MG63 (cell line): ENCODE results near the gene PTGR2. TPM values are rescaled to one million over a fixed set of nuclear protein-coding genes. Genes with fewer than 3 reads are reported as not detected.
"Not testable (repeated sequence)": the region's sequence is repeated elsewhere in the genome, so short reads cannot be mapped to it uniquely, and the experiment has no call there.

Experiments
- DNase-seq: peaks from one replicate; pipeline ENCODE4 v3.0.0-alpha.2; 2020
- H3K27me3 ChIP-seq: fragments of 250-450 bp; sonication (Bioruptor Pico); 2 replicates; pipeline ENCODE4 v1.5.1; 2020; ENCODE audit warnings: mild to moderate bottlenecking, moderate library complexity
- H3K36me3 ChIP-seq: fragments of 250-450 bp; sonication (Bioruptor Pico); 2 replicates; pipeline ENCODE4 v1.5.1; 2020; ENCODE audit warnings: mild to moderate bottlenecking, moderate library complexity
- H3K4me3 ChIP-seq: fragments of 250-450 bp; sonication (Bioruptor Pico); 2 replicates; pipeline ENCODE4 v1.5.1; 2020; ENCODE audit warnings: mild to moderate bottlenecking, moderate library complexity
- H3K9me3 ChIP-seq: fragments of 250-450 bp; sonication (Bioruptor Pico); 2 replicates; pipeline ENCODE4 v1.5.1; 2020; ENCODE audit warnings: mild to moderate bottlenecking, moderate library complexity
- total RNA-seq: library from RNA; depleted of rRNA; stranded (reverse); fragments of >200 nt; shearing (Covaris generic); gene quantifications from 2 replicates; pipeline ENCODE4 v1.2.3, GENCODE V29; 2014; ENCODE audit warnings: low replicate concordance

PTGR2 gene
- total RNA-seq, 1 experiment from 2014 or later = 4.8 TPM

DNA sequence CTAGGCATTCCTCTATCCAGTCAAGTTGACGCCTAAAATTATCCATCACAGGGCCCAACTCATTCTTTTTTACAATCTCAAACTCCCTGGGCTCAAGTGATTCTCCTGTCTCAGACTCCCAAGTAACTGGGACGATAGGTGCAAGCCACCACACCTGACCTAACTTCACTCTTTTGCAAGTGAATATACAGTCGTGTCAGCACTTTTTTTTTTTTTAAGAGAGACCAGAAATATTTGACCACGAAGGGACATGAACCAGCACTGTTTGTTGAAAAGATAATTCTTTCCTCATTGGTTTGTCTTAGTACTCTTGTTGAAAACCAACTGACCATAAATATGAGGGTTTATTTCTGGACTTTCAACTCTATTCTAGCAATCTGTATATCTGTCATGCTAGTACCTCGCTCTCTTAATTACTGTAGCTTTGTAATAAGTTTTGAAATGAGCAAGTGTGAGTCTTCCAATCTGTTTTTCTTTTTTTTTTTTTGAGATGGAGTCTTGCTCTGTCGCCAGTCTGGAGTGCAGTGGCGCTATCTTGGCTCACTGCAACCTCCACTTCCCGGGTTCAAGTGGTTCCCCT is 14.0 kb downstream of the PTGR2 start:
- H3K27me3 ChIP-seq = no peaks in the 10 kb centered on the region
- peaks cover 2% of the 10 kb centered on the region for H3K36me3 ChIP-seq
- no peak for DNase-seq
- no peaks in the 10 kb centered on the region for H3K9me3 ChIP-seq
- H3K4me3 ChIP-seq = no peak overlapping the region

GRCh38 chr14:73869754-73870153 is 18.1 kb downstream of the PTGR2 start:
- not testable (repeated sequence) for DNase-seq, H3K9me3 ChIP-seq, H3K36me3 ChIP-seq, H3K27me3 ChIP-seq, H3K4me3 ChIP-seq

- Histone ChIP-seq H3K4me3 (no peak overlapping the region), H3K36me3 (no peaks in the 10 kb centered on the region)
- no peak for DNase-seq
These were observed 19.0 kb downstream of the PTGR2 start for GRCh38 chr14:73870525-73871235.

DNA sequence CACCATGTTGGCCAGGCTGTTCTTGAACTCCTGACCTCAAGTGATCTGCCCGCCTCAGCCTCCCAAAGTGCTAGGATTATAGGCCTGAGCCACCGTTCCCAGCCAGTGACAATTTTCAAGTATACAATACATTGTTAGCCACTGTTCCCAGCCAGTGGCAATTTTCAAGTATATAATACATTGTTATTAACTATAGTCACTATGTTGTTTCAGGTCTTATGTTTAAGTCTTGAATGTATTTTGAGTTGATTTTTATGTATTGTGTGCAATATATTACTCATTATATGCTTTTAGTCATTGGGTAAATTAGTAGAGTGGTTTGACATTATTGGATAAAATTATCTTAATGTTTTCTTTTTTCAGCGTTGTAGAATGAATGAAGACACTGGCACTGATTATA is 22.0 kb downstream of the PTGR2 start:
- Histone ChIP-seq H3K4me3 (no peak overlapping the region), H3K9me3 (no peaks in the 10 kb centered on the region), H3K27me3 (no peaks in the 10 kb centered on the region), H3K36me3 (no peaks in the 10 kb centered on the region)
- DNase-seq = no peak

More at GRCh38 chr14:73870525-73871235, 19.0 kb downstream of the PTGR2 start:
- Histone ChIP-seq H3K9me3 (no peaks in the 10 kb centered on the region), H3K27me3 (no peaks in the 10 kb centered on the region)

- no peaks in the 10 kb centered on the region for H3K9me3 ChIP-seq
- DNase-seq = no peak
- H3K36me3 ChIP-seq = no peaks in the 10 kb centered on the region
- H3K4me3 ChIP-seq = no peak overlapping the region
- no peaks in the 10 kb centered on the region for H3K27me3 ChIP-seq
These were observed 26.2 kb downstream of the PTGR2 start for GRCh38 chr14:73877790-73878189.

- H3K36me3 ChIP-seq = no peaks in the 10 kb centered on the region
- H3K9me3 ChIP-seq = no peaks in the 10 kb centered on the region
- H3K27me3 ChIP-seq = no peaks in the 10 kb centered on the region
- no peak overlapping the region for H3K4me3 ChIP-seq
- DNase-seq = peak; percentile 65
These were observed 26.8 kb downstream of the PTGR2 start for GRCh38 chr14:73878436-73878835.

GRCh38 chr14:73879027-73879426 is 27.4 kb downstream of the PTGR2 start:
- Histone ChIP-seq H3K9me3 (no peaks in the 10 kb centered on the region), H3K36me3 (no peaks in the 10 kb centered on the region; the same call in 1 of the 2 replicates), H3K4me3 (no peak overlapping the region), H3K27me3 (no peaks in the 10 kb centered on the region)
- no peak for DNase-seq

DNA sequence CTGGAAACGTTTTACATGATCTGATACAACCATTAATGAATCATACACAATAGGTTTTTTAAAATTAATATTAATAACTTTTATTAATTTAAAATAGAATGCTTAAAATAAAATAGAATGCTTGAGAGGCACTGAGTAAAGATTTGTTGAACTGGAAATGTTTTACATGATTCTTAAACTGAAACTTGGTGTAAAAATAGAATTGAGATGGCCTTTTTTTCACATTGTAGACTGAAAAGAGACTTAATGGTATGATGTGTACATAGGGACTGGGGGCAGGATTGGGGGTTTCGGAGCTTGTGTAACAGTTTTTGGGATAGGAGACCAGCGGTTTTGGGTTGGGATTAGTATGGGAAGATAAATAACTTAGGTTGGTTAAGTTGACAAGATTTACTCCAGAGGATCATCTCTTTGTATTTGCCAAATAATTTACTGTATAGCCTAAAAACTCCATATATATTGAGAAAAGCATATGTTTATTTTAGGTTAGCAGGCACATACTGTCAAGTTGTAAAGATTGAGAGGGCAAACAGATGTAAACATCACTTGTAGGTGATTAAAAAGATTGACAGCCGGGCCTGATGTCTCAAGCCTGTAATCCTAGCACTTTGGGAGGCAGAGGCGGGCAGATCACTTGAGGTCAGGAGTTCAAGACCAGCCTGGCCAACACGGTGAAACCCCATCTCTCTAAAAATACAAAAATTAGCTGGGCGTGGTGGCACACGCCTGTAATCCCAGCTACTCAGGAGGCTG is 33.0 kb downstream of the PTGR2 start:
- no peak for DNase-seq
- H3K4me3 ChIP-seq = no peak overlapping the region
- no peaks in the 10 kb centered on the region; the same call in 1 of the 2 replicates for H3K36me3 ChIP-seq
- no peaks in the 10 kb centered on the region for H3K9me3 ChIP-seq
- no peaks in the 10 kb centered on the region for H3K27me3 ChIP-seq

DNA sequence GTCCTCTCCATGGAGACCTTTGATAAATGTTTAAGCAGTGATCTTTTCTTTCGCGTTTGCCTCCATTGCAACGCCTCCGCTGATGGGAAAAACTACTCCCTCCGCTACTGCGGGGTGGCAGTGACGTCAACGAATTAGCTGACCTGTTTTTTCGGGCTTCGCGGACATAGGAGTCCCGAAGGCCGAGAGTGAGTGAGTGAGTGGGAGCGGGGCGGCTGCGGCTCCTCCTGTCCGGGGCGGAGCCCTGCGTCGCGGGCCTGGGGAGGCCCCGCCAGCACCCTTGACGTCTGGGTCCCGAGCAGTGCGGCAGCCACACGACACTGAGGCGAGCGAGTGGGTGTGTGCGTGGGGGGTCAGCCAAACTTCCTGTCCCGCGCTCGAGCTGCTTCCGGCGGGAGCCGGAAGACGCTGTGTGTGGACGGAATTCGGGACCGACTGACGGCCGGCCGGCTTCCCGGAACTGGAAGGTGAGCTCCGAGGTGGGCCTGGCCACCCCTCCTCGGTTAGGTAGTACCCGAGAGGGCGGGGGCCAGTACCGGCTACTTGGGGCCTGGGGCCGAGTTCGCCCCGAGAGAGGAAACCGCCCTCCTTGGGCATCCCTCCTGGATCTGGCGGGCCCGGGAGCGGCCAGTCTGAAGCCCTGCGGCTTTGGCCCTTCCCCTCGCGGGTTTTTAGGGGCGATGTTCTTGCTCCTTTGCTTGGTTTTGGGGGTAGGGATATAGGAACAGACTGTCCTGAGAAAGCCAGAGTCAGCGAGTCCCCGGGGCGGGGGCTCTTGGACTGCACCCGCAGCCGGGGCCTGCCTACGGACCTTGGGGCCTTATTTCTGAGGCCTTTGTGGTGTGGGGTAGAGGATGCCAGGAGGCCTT is 35.1 kb downstream of the PTGR2 start, which contains the start of gene ZNF410:
Gene ZNF410, plus strand, starts transcription at position 411 of the 869 bp plus-strand sequence. CDS start 5,317 bp downstream, outside the sequence.
- peak within 1 kb of the TSS; percentile 66 for H3K4me3 ChIP-seq
- no peaks in the 10 kb centered on the region for H3K27me3 ChIP-seq
- H3K9me3 ChIP-seq = no peaks in the 10 kb centered on the region
- H3K36me3 ChIP-seq = peaks cover under 1% of the 10 kb centered on the region
- DNase-seq = peak; percentile 95

GRCh38 chr14:73887318-73887616 is 35.6 kb downstream of the PTGR2 start:
- DNase-seq = no peak
- Histone ChIP-seq H3K4me3 (peak overlapping the region; percentile 66), H3K27me3 (no peaks in the 10 kb centered on the region), H3K36me3 (peaks cover 5% of the 10 kb centered on the region), H3K9me3 (no peaks in the 10 kb centered on the region)

DNA sequence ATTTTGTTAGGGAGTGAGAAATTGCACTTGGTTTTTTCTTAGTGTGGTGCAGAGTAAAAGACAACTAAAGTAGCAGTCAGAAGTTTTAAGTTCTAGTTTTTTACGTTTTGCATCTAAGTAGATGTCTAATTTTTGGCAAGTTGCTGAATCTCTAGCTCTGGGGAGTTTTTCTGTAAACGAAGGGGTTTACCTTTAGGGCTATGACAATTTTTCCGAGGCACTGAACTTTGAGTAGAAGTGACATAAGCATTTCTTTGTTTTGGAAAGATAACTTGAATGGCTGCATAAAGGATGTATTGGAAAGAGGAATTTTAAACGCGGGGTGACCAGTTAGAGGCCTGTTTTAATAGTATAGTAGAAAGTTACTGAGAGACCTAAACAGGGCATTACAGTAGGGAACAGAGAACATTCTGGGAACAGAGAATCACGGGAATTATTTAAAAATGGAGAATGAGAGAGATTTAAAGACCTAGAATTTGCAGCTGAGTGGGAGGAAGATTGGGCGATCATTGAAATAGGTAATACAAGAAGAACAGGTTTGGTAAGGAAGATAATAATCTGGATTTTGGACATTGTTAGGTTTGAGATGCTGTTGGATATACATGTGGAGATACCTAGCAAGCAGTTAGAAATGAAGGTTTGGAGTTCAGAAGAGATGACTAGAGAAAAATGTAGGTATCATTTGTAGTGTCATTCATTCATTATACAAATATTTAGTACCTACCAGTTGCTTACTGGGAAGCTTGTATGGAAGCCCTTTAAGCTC is 36.2 kb downstream of the PTGR2 start:
- H3K36me3 ChIP-seq = peaks cover 8% of the 10 kb centered on the region
- H3K9me3 ChIP-seq = no peaks in the 10 kb centered on the region
- no peak for DNase-seq
- H3K27me3 ChIP-seq = no peaks in the 10 kb centered on the region
- H3K4me3 ChIP-seq = peak overlapping the region; percentile 66

GRCh38 chr14:73888460-73888725 is 36.8 kb downstream of the PTGR2 start:
- Histone ChIP-seq H3K4me3 (peak overlapping the region; percentile 66), H3K27me3 (no peaks in the 10 kb centered on the region), H3K36me3 (peaks cover 13% of the 10 kb centered on the region), H3K9me3 (no peaks in the 10 kb centered on the region)
- no peak for DNase-seq

GRCh38 chr14:73888971-73889370 is 37.3 kb downstream of the PTGR2 start:
- no peaks in the 10 kb centered on the region for H3K27me3 ChIP-seq
- peaks cover 19% of the 10 kb centered on the region for H3K36me3 ChIP-seq
- no peak overlapping the region for H3K4me3 ChIP-seq
- no peaks in the 10 kb centered on the region for H3K9me3 ChIP-seq
- DNase-seq = no peak

GRCh38 chr14:73889376-73889775 is 37.7 kb downstream of the PTGR2 start:
- Histone ChIP-seq H3K4me3 (no peak overlapping the region), H3K36me3 (peaks cover 21% of the 10 kb centered on the region), H3K27me3 (no peaks in the 10 kb centered on the region), H3K9me3 (no peaks in the 10 kb centered on the region)
- no peak for DNase-seq

DNA sequence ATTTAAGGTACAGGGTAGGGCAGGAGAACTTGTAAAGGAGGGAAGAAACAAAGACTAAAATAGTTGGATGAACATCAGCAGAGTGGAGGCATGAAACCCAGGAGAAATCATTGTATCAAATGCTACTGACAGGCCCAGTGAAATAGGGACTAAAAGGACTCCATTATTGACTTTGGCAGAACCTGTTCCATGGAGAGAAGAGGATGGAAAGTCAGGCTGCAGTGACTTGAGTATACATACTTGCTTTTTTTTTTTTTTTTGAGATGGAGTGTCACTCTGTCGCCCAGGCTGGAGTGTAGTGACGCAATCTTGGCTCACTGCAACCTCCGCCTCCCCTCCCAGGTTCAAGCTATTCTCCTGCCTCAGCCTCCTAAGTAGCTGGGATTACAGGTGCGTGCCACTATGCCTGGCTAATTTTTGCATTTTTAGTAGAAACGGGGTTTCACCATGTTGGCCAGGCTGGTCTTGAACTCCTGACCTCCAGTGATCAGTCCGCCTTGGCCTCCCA is 42.6 kb downstream of the PTGR2 start:
- H3K9me3 ChIP-seq, DNase-seq, H3K4me3 ChIP-seq, H3K27me3 ChIP-seq: not testable (repeated sequence)
- peaks cover 62% of the 10 kb centered on the region for H3K36me3 ChIP-seq

- DNase-seq = no peak
- no peaks in the 10 kb centered on the region for H3K9me3 ChIP-seq
- peaks cover 62% of the 10 kb centered on the region for H3K36me3 ChIP-seq
- no peaks in the 10 kb centered on the region for H3K27me3 ChIP-seq
- no peak overlapping the region for H3K4me3 ChIP-seq
These were observed 44.3 kb downstream of the PTGR2 start for GRCh38 chr14:73895939-73896338.
